H1 (cell line): ENCODE measurements around the gene LAP3. TPM values are rescaled to one million over a fixed set of nuclear protein-coding genes. Genes with fewer than 3 reads are reported as not detected.

Experiments
- CTCF ChIA-PET: fragments of 300-600 bp; sonication (Branson Sonifier 250); formaldehyde crosslinking; loops from one replicate; lab custom pipeline; 2021; ENCODE audit not compliant: partially characterized antibody; lab: Charles Lee
- POLR2A ChIA-PET: fragments of 300-600 bp; sonication (Branson Sonifier 250); formaldehyde crosslinking; loops from one replicate; lab custom pipeline; 2021; ENCODE audit warnings: inconsistent platforms; ENCODE audit not compliant: partially characterized antibody; lab: Charles Lee
- DNase-seq, 2 experiments: peaks; one replicate each; pipeline versions ENCODE4 v3.0.0 to v3.0.0-alpha.2; 2010 to 2022; ENCODE audit warnings: low spot score in 2 of 2, low read depth in 1 of 2, mixed read lengths in 1 of 2
- FAIRE-seq: peaks from 2 replicates; lab custom pipeline; 2011; peaks lifted over from hg19 to GRCh38; lab: Jason Lieb, UNC
- H2AFZ ChIP-seq: 2 replicates; pipeline ENCODE4 v1.8.1; 2012; ENCODE audit warnings: low read length, inconsistent platforms
- H2AK5ac ChIP-seq: 2 replicates; pipeline ENCODE4 v1.6.1; 2013; ENCODE audit warnings: low read depth, low read length
- H2BK120ac ChIP-seq: replicated peaks from 2 replicates; pipeline ENCODE3; 2013; ENCODE audit warnings: low read depth, low read length, inconsistent platforms
- H2BK12ac ChIP-seq: 2 replicates; pipeline ENCODE4 v1.6.1; 2013; ENCODE audit warnings: low read depth, low read length
- H2BK15ac ChIP-seq: 2 replicates; pipeline ENCODE4 v1.6.1; 2013; ENCODE audit warnings: low read length
- H2BK20ac ChIP-seq: 2 replicates; pipeline ENCODE4 v1.6.1; 2013; ENCODE audit warnings: low read length
- H2BK5ac ChIP-seq: 2 replicates; pipeline ENCODE4 v1.6.1; 2013; ENCODE audit warnings: low read depth, low read length
- H3K14ac ChIP-seq: 2 replicates; pipeline ENCODE4 v1.6.1; 2013; ENCODE audit warnings: inconsistent platforms; ENCODE audit not compliant: insufficient read length
- H3K18ac ChIP-seq: 2 replicates; pipeline ENCODE4 v1.6.1; 2013; ENCODE audit warnings: low read length; ENCODE audit errors: extremely low read depth
- H3K23ac ChIP-seq: 2 replicates; pipeline ENCODE4 v1.6.1; 2013; ENCODE audit warnings: inconsistent platforms; ENCODE audit not compliant: insufficient read length
- H3K23me2 ChIP-seq: 2 replicates; pipeline ENCODE4 v1.6.1; 2013; ENCODE audit warnings: low read depth, low read length
- H3K27ac ChIP-seq: 2 replicates; pipeline ENCODE4 v1.6.1; 2011; ENCODE audit warnings: low read depth, low read length, inconsistent platforms
- H3K27me3 ChIP-seq, 4 experiments: replicated peaks in 1 of 4; 1 replicate in 1 of 4; 2 replicates in 3 of 4; pipeline versions ENCODE4 v1.6.1 to v1.8.1; 2011 to 2013; ENCODE audit warnings: low read length in 3 of 4, mild to moderate bottlenecking in 3 of 4, inconsistent platforms in 2 of 4, mixed read lengths in 2 of 4, moderate library complexity in 1 of 4; ENCODE audit not compliant: control insufficient read depth in 3 of 4, insufficient read depth in 3 of 4; ENCODE audit errors: extremely low read depth in 1 of 4
- H3K36me3 ChIP-seq, 4 experiments: 2 replicates each; pipeline versions ENCODE4 v1.6.1 to v1.8.1; 2011 to 2013; ENCODE audit warnings: mild to moderate bottlenecking in 4 of 4, low read length in 3 of 4, moderate library complexity in 2 of 4, control low read depth in 1 of 4, inconsistent platforms in 1 of 4; ENCODE audit not compliant: insufficient read depth in 4 of 4, control insufficient read depth in 2 of 4
- H3K4ac ChIP-seq: replicated peaks from 2 replicates; pipeline ENCODE3; 2013; ENCODE audit warnings: low read length, low read depth, mixed read lengths, inconsistent platforms; ENCODE audit not compliant: insufficient read length
- H3K4me1 ChIP-seq, 4 experiments: replicated peaks in 1 of 4; 1 replicate in 1 of 4; 2 replicates in 3 of 4; pipeline versions ENCODE4 v1.6.1 to v1.8.1; 2011 to 2013; ENCODE audit warnings: low read length in 3 of 4, inconsistent platforms in 2 of 4, mixed read lengths in 1 of 4; ENCODE audit not compliant: insufficient read depth in 4 of 4, control insufficient read depth in 3 of 4
- H3K4me2 ChIP-seq, 2 experiments: 2 replicates each; pipeline versions ENCODE4 v1.6.1 to v1.8.1; 2011 to 2013; ENCODE audit warnings: low read depth in 2 of 2, low read length in 2 of 2, control low read depth in 1 of 2, inconsistent platforms in 1 of 2, mild to moderate bottlenecking in 1 of 2; ENCODE audit not compliant: insufficient read depth in 1 of 2
- H3K4me3 ChIP-seq, 4 experiments: fragments of 200-600, 300-600 bp in 1 of 4; sonication (generic), shearing (Covaris generic), sonication (Bioruptor Twin) in 1 of 4; 2 replicates each; pipeline versions ENCODE4 v1.5.1 to v1.8.1; 2011 to 2016; ENCODE audit warnings: low read length in 4 of 4, low read depth in 3 of 4, control low read depth in 2 of 4, inconsistent platforms in 2 of 4, mild to moderate bottlenecking in 2 of 4, mixed read lengths in 1 of 4, moderate library complexity in 1 of 4; ENCODE audit not compliant: insufficient read depth in 2 of 4; ENCODE audit errors: extremely low read depth in 1 of 4
- H3K56ac ChIP-seq: replicated peaks from 2 replicates; pipeline ENCODE3; 2013; ENCODE audit warnings: low read depth, mild to moderate bottlenecking, mixed read lengths, low read length, inconsistent platforms; ENCODE audit not compliant: insufficient read length
- H3K79me1 ChIP-seq: 2 replicates; pipeline ENCODE4 v1.6.1; 2013; ENCODE audit warnings: low read depth, low read length, control low read depth
- H3K79me2 ChIP-seq, 2 experiments: 2 replicates each; pipeline versions ENCODE4 v1.6.1 to v1.8.1; 2012 to 2013; ENCODE audit warnings: low read length in 2 of 2, mild to moderate bottlenecking in 2 of 2, inconsistent platforms in 1 of 2; ENCODE audit not compliant: insufficient read depth in 2 of 2, control insufficient read depth in 1 of 2
- H3K9ac ChIP-seq, 4 experiments: replicated peaks in 1 of 4; 1 replicate in 1 of 4; 2 replicates in 3 of 4; pipeline versions ENCODE4 v1.6.1 to v1.8.1; 2011 to 2013; ENCODE audit warnings: low read depth in 3 of 4, low read length in 3 of 4, control low read depth in 2 of 4, mild to moderate bottlenecking in 2 of 4, moderate library complexity in 2 of 4, inconsistent platforms in 1 of 4; ENCODE audit errors: extremely low read depth in 1 of 4
- H3K9me3 ChIP-seq, 2 experiments: 2 replicates each; pipeline versions ENCODE4 v1.6.1 to v1.8.1; 2012 to 2013; ENCODE audit warnings: mild to moderate bottlenecking in 2 of 2, moderate library complexity in 2 of 2, control low read depth in 1 of 2, inconsistent platforms in 1 of 2, low read depth in 1 of 2, low read length in 1 of 2, mixed read lengths in 1 of 2; ENCODE audit not compliant: insufficient read depth in 2 of 2
- H4K20me1 ChIP-seq, 2 experiments: replicated peaks in 1 of 2; 2 replicates each; pipeline versions ENCODE3 to v1.8.1; 2011 to 2013; ENCODE audit warnings: inconsistent platforms in 2 of 2, low read length in 2 of 2, mild to moderate bottlenecking in 1 of 2; ENCODE audit not compliant: insufficient read depth in 2 of 2, control insufficient read depth in 1 of 2
- H4K5ac ChIP-seq: 2 replicates; pipeline ENCODE4 v1.6.1; 2013; ENCODE audit warnings: low read length, low read depth, mixed read lengths, inconsistent platforms; ENCODE audit not compliant: insufficient read length
- H4K8ac ChIP-seq: 2 replicates; pipeline ENCODE4 v1.8.0; 2013; ENCODE audit warnings: mild to moderate bottlenecking, moderate library complexity, low read length, inconsistent platforms; ENCODE audit not compliant: insufficient read depth; ENCODE audit errors: extremely low read depth
- H4K91ac ChIP-seq: replicated peaks from 2 replicates; pipeline ENCODE3; 2013; ENCODE audit warnings: low read length, mixed read lengths, inconsistent platforms; ENCODE audit not compliant: insufficient read length
- CBX8 ChIP-seq: fragments of 300-800, 300-1000 bp; sonication (generic); IDR thresholded peaks from 2 replicates; pipeline ENCODE4 v1.7.1; 2016; ENCODE audit warnings: low read depth, low read length, borderline replicate concordance
- CTBP2 ChIP-seq: IDR thresholded peaks from 2 replicates; pipeline ENCODE4 v1.7.0; 2011; ENCODE audit warnings: borderline replicate concordance, mild to moderate bottlenecking, moderate library complexity, mixed read lengths, low read length; ENCODE audit not compliant: insufficient read depth, insufficient read length
- FOSL1 ChIP-seq: IDR thresholded peaks from 2 replicates; pipeline ENCODE4 v1.6.1; 2011; ENCODE audit warnings: mild to moderate bottlenecking, low read depth, low read length, moderate library complexity; ENCODE audit not compliant: insufficient read depth
- NRF1 ChIP-seq: IDR thresholded peaks from 2 replicates; pipeline ENCODE4 v1.6.1; 2011; ENCODE audit warnings: mild to moderate bottlenecking, low read depth, low read length, improper control_type of control experiment
- POLR2A ChIP-seq, 2 experiments: IDR thresholded peaks; 1 replicate in 1 of 2; 2 replicates in 1 of 2; pipeline ENCODE4 v1.6.1; 2011; ENCODE audit warnings: low read depth in 2 of 2, low read length in 2 of 2, mild to moderate bottlenecking in 2 of 2; ENCODE audit errors: control extremely low read depth in 1 of 2
- POLR2AphosphoS5 ChIP-seq: IDR thresholded peaks from 2 replicates; pipeline ENCODE4 v1.6.1; 2011; ENCODE audit warnings: low read depth, low read length
- SAP30 ChIP-seq: fragments of 300-600 bp; sonication (generic); IDR thresholded peaks from 2 replicates; pipeline ENCODE4 v1.7.1; 2012; ENCODE audit warnings: low read length, moderate library complexity, mild to moderate bottlenecking, inconsistent platforms; ENCODE audit not compliant: insufficient read depth, insufficient replicate concordance
- SIN3A ChIP-seq, 2 experiments: IDR thresholded peaks in 1 of 2; conservative IDR thresholded peaks in 1 of 2; 2 replicates each; pipeline ENCODE4 v1.6.1; 2011 to 2012; ENCODE audit warnings: low read length in 2 of 2, improper control_type of control experiment in 1 of 2, low read depth in 1 of 2, mild to moderate bottlenecking in 1 of 2
- SIRT6 ChIP-seq: IDR thresholded peaks from one replicate; pipeline ENCODE4 v1.7.1; 2012; ENCODE audit warnings: low read length, inconsistent platforms
- SP2 ChIP-seq: IDR thresholded peaks from 2 replicates; pipeline ENCODE4 v1.6.1; 2012; ENCODE audit warnings: mild to moderate bottlenecking, low read length, inconsistent platforms
- SUZ12 ChIP-seq: fragments of 200-600 bp; sonication (generic); IDR thresholded peaks from 2 replicates; pipeline ENCODE4 v1.6.1; 2012; ENCODE audit warnings: mild to moderate bottlenecking, inconsistent platforms, low read length, moderate library complexity, mixed read lengths
- WGBS, 2 experiments: shearing (Covaris generic) in 1 of 2; methylation state at CpG; one replicate each; pipeline versions ENCODE4 v1.1.6 to v1.1.7; 2013 to 2015; ENCODE audit warnings: low lambda C conversion rate in 2 of 2, mixed read lengths in 2 of 2, inconsistent platforms in 1 of 2, low coverage in 1 of 2, missing lambda C conversion rate in 1 of 2; ENCODE audit not compliant: insufficient replicate concordance in 2 of 2, insufficient coverage in 1 of 2, insufficient read length in 1 of 2; ENCODE audit errors: extremely low coverage in 1 of 2, missing lambda C conversion rate in 1 of 2; 5-methylcytosine and 5-hydroxymethylcytosine counted together
- polyA plus RNA-seq, 7 experiments: library from polyadenylated mRNA; depleted of rRNA in 3 of 7; stranded (reverse) in 5 of 7; unstranded in 2 of 7; fragments of >200 nt in 5 of 7; fragments of 200-250 nt in 2 of 7; gene quantifications; 1 replicate in 5 of 7; 2 replicates in 1 of 7; 4 replicates in 1 of 7; pipeline versions ENCODE4 v1.2.1 to v1.2.3, GENCODE V29; 2011 to 2013; ENCODE audit warnings: missing spikeins in 2 of 7, mixed read lengths in 2 of 7
- total RNA-seq: library from RNA; stranded (reverse); fragmentation: NEBNext Ultra II Directional; extraction: Animal tissue kit (Norgen Biotek cat#: 25700); gene quantifications from 2 replicates; pipeline ENCODE4 v1.2.1, GENCODE V29; 2021

Gene LAP3
- total and polyA plus RNA-seq, 2 of the 8 experiments (the other 6 are each of a cell fraction or from before 2014, with no cell fraction given), result 28.3 to 50.9 TPM

DNA sequence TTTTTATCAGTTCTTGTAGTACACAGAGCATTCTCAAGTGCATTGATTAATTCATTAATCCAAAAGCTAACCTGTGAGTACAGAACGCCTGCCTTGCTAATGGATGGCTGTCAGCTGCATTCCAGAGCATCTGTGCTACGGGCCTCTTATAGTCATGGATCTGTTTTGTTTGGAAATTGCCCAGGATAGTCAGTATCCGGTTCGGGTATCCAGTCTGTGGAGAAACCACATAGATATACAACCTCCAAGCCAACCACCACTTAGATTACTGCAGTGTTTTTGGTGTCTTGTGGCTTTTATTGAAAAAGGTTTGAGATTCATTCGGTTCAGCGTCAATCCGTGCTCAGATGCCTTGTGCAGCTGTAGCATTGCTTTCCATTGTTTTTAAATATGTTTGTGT is 4.0 kb downstream of the LAP3 start:
- Histone ChIP-seq H4K91ac (no peak overlapping the region), H3K4ac (no peak overlapping the region), H3K18ac (no peak overlapping the region), H3K14ac (no peak overlapping the region), H3K9me3 (no peaks in the 10 kb centered on the region), H3K27ac (no peak overlapping the region), H3K4me1 (peaks cover 0 to 5% (median 3%) of the 10 kb centered on the region in 4 experiments; a peak in 4 of 7 replicates), H2BK5ac (no peak overlapping the region), H2BK15ac (no peak overlapping the region), H2BK12ac (no peak overlapping the region), H4K5ac (no peak overlapping the region), H3K9ac (no peak overlapping the region), H3K79me2 (0 out of 4 replicates have a peak, but pooled peaks cover 0 to 10% of the 10 kb centered on the region in 2 experiments), H3K27me3 (no peaks in the 10 kb centered on the region), H3K4me2 (no peak overlapping the region), H3K4me3 (no peak overlapping the region), H3K79me1 (no peaks in the 10 kb centered on the region; the same call in 1 of the 2 replicates), H4K20me1 (peaks cover 0 to 2% of the 10 kb centered on the region in 2 experiments), H2BK20ac (no peak overlapping the region), H3K23ac (no peak overlapping the region), H2AK5ac (no peak overlapping the region), H2BK120ac (no peak overlapping the region), H3K56ac (no peak overlapping the region), H3K23me2 (peaks cover 5% of the 10 kb centered on the region; the same call in 1 of the 2 replicates), H2AFZ (no peak overlapping the region), H4K8ac (no peak overlapping the region), H3K36me3 (peaks cover 3 to 49% (median 23%) of the 10 kb centered on the region in 4 experiments)
- no peak for FAIRE-seq
- no peak for DNase-seq
- ChIA-PET POLR2A (interaction anchor here (1.6 kb wide), 1 partner anchor 55 kb away, joined by 3 read pairs; no protein-coding TSS in a partner anchor), CTCF (interaction anchor here (0.7 kb wide), 1 partner anchor 16 kb away, joined by 3 read pairs; no protein-coding TSS in a partner anchor)
- TF ChIP-seq SUZ12 (no peak), SIN3A (conservative IDR thresholded peaks at IDR 0.05 in 1 of 2, IDR thresholded peaks at IDR 0.05 in 1 of 2; ENCODE audit: low read depth in 1 of 2, low read length in 2 of 2) (no peak), CBX8 (no peak), POLR2A (IDR thresholded peaks at IDR 0.05; ENCODE audit: control extremely low read depth in 1 of 2, low read depth in 2 of 2, low read length in 2 of 2) (no peak), POLR2AphosphoS5 (no peak), NRF1 (no peak), CTBP2 (no peak), SAP30 (no peak), SP2 (no peak), SIRT6 (no peak), FOSL1 (no peak)
- WGBS, 2 experiments, result 93% methylated on average over 7 of the region's 7 CpGs; no CpG with 5 or more reads in 1 of the 2 experiments
